Measurements from ENCODE around the gene FAM107B.

DNA sequence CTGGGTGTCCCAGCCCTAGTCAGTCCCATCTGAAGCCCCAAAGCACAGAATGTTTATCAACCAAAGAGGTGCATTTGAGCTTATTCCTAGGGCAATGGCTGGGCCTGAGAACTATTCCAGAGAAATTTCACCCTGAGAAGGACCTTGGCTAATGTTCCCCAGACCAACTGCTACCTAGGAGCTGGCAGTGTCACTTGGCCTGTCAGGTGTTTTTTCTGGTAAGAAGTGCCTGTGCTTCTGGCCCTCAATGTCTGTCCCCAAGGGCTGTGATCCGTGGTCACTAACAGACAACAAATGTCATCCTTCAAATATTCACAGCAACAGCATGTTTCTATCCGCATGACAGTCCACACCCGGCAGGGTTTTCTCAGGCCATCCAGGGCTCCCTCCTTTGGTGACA lies 234.6 kb downstream of the FAM107B start:
- TF ChIP-seq, protein P1, sequence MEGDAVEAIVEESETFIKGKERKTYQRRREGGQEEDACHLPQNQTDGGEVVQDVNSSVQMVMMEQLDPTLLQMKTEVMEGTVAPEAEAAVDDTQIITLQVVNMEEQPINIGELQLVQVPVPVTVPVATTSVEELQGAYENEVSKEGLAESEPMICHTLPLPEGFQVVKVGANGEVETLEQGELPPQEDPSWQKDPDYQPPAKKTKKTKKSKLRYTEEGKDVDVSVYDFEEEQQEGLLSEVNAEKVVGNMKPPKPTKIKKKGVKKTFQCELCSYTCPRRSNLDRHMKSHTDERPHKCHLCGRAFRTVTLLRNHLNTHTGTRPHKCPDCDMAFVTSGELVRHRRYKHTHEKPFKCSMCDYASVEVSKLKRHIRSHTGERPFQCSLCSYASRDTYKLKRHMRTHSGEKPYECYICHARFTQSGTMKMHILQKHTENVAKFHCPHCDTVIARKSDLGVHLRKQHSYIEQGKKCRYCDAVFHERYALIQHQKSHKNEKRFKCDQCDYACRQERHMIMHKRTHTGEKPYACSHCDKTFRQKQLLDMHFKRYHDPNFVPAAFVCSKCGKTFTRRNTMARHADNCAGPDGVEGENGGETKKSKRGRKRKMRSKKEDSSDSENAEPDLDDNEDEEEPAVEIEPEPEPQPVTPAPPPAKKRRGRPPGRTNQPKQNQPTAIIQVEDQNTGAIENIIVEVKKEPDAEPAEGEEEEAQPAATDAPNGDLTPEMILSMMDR (IDR thresholded peaks at IDR 0.05) = no peak
- no peak for TF ChIP-seq POLR2A (IDR thresholded peaks at IDR 0.05)

Data from right lobe of liver (tissue), 4 donors.